BLaER1 (cell line): ENCODE results near the gene DGKG.

ENCODE experiments used
- H3K27ac ChIP-seq: shearing (Covaris generic); formaldehyde crosslinking; 2 replicates; pipeline ENCODE4 v1.8.1; 2022
- H3K27me3 ChIP-seq: shearing (Covaris generic); formaldehyde crosslinking; 2 replicates; pipeline ENCODE4 v1.8.1; 2022
- H3K36me3 ChIP-seq: shearing (Covaris generic); formaldehyde crosslinking; 2 replicates; pipeline ENCODE4 v1.8.1; 2022
- H3K4me1 ChIP-seq: shearing (Covaris generic); formaldehyde crosslinking; 2 replicates; pipeline ENCODE4 v1.8.1; 2022
- H3K4me2 ChIP-seq: shearing (Covaris generic); formaldehyde crosslinking; 2 replicates; pipeline ENCODE4 v1.8.1; 2022
- H3K4me3 ChIP-seq: shearing (Covaris generic); formaldehyde crosslinking; 2 replicates; pipeline ENCODE4 v1.8.1; 2022
- H3K9ac ChIP-seq: shearing (Covaris generic); formaldehyde crosslinking; 2 replicates; pipeline ENCODE4 v1.8.1; 2022
- H3K9me3 ChIP-seq: shearing (Covaris generic); formaldehyde crosslinking; 2 replicates; pipeline ENCODE4 v1.8.1; 2022
- H4K20me1 ChIP-seq: shearing (Covaris generic); formaldehyde crosslinking; 2 replicates; pipeline ENCODE4 v1.8.1; 2022
- Cebpa-rat ChIP-seq: shearing (Covaris generic); IDR thresholded peaks from 2 replicates; pipeline ENCODE4 v1.8.1; 2022

DGKG gene

GRCh38 chr3:186322761-186323160 is 39.3 kb downstream of the DGKG start:
- Histone ChIP-seq H3K4me1 (no peaks in the 10 kb centered on the region), H3K27me3 (no peaks in the 10 kb centered on the region; the same call in 1 of the 2 replicates), H3K9me3 (no peaks in the 10 kb centered on the region), H3K4me3 (no peak overlapping the region), H3K9ac (no peak overlapping the region), H3K27ac (no peak overlapping the region), H3K4me2 (no peak overlapping the region), H4K20me1 (no peaks in the 10 kb centered on the region), H3K36me3 (no peaks in the 10 kb centered on the region)
- TF ChIP-seq Cebpa-rat, result no peak

- Histone ChIP-seq H3K4me3 (no peak overlapping the region), H3K9me3 (no peaks in the 10 kb centered on the region), H3K27me3 (no peaks in the 10 kb centered on the region; the same call in 1 of the 2 replicates), H4K20me1 (no peaks in the 10 kb centered on the region), H3K27ac (no peak overlapping the region), H3K36me3 (no peaks in the 10 kb centered on the region), H3K4me1 (no peaks in the 10 kb centered on the region), H3K9ac (no peak overlapping the region), H3K4me2 (no peak overlapping the region)
- TF ChIP-seq Cebpa-rat, result no peak
These were observed 40.3 kb downstream of the DGKG start for GRCh38 chr3:186321746-186322145.

- no peaks in the 10 kb centered on the region; the same call in 1 of the 2 replicates for H3K27me3 ChIP-seq
- no peak for TF ChIP-seq Cebpa-rat
These were observed 41.0 kb downstream of the DGKG start for GRCh38 chr3:186320862-186321568.

GRCh38 chr3:186319945-186320344 is 42.1 kb downstream of the DGKG start:
- Histone ChIP-seq H3K4me3 (no peak overlapping the region), H4K20me1 (no peaks in the 10 kb centered on the region), H3K27ac (no peak overlapping the region), H3K9me3 (no peaks in the 10 kb centered on the region), H3K4me1 (no peaks in the 10 kb centered on the region), H3K4me2 (no peak overlapping the region), H3K36me3 (no peaks in the 10 kb centered on the region), H3K9ac (no peak overlapping the region), H3K27me3 (no peaks in the 10 kb centered on the region; the same call in 1 of the 2 replicates)
- no peak for TF ChIP-seq Cebpa-rat

More at GRCh38 chr3:186320862-186321568, 41.0 kb downstream of the DGKG start:
- H3K4me3 ChIP-seq, result no peak overlapping the region
- no peaks in the 10 kb centered on the region for H3K9me3 ChIP-seq
- H3K4me2 ChIP-seq, result no peak overlapping the region
- no peak overlapping the region for H3K9ac ChIP-seq
- no peak overlapping the region for H3K27ac ChIP-seq
- H3K36me3 ChIP-seq, result no peaks in the 10 kb centered on the region
- no peaks in the 10 kb centered on the region for H4K20me1 ChIP-seq
- no peaks in the 10 kb centered on the region for H3K4me1 ChIP-seq

GRCh38 chr3:186318135-186318534 is 43.9 kb downstream of the DGKG start:
- no peak overlapping the region for H3K4me3 ChIP-seq
- H3K4me2 ChIP-seq, result no peak overlapping the region
- no peaks in the 10 kb centered on the region; the same call in 1 of the 2 replicates for H3K27me3 ChIP-seq
- no peaks in the 10 kb centered on the region for H3K36me3 ChIP-seq
- TF ChIP-seq Cebpa-rat, result no peak
- no peak overlapping the region for H3K27ac ChIP-seq
- H3K4me1 ChIP-seq, result no peaks in the 10 kb centered on the region
- no peaks in the 10 kb centered on the region for H4K20me1 ChIP-seq
- no peaks in the 10 kb centered on the region for H3K9me3 ChIP-seq
- no peak overlapping the region for H3K9ac ChIP-seq

- no peak overlapping the region for H3K27ac ChIP-seq
- H3K27me3 ChIP-seq, result no peaks in the 10 kb centered on the region; the same call in 1 of the 2 replicates
- no peaks in the 10 kb centered on the region for H3K9me3 ChIP-seq
- H3K4me3 ChIP-seq, result no peak overlapping the region
- no peak overlapping the region for H3K4me2 ChIP-seq
- H3K36me3 ChIP-seq, result no peaks in the 10 kb centered on the region
- no peak overlapping the region for H3K9ac ChIP-seq
- no peaks in the 10 kb centered on the region for H3K4me1 ChIP-seq
- no peak for TF ChIP-seq Cebpa-rat
- H4K20me1 ChIP-seq, result no peaks in the 10 kb centered on the region
These were observed 44.6 kb downstream of the DGKG start for GRCh38 chr3:186317478-186317877.

- Histone ChIP-seq H3K4me1 (no peaks in the 10 kb centered on the region), H3K4me2 (no peak overlapping the region), H4K20me1 (no peaks in the 10 kb centered on the region), H3K9me3 (no peaks in the 10 kb centered on the region), H3K27me3 (no peaks in the 10 kb centered on the region; the same call in 1 of the 2 replicates), H3K9ac (no peak overlapping the region), H3K4me3 (no peak overlapping the region), H3K27ac (no peak overlapping the region), H3K36me3 (no peaks in the 10 kb centered on the region)
- no peak for TF ChIP-seq Cebpa-rat
These were observed 45.3 kb downstream of the DGKG start for GRCh38 chr3:186316666-186317260.

- Histone ChIP-seq H3K4me2 (no peak overlapping the region), H3K9ac (no peak overlapping the region), H4K20me1 (no peaks in the 10 kb centered on the region), H3K9me3 (no peaks in the 10 kb centered on the region), H3K4me3 (no peak overlapping the region), H3K36me3 (no peaks in the 10 kb centered on the region), H3K4me1 (no peaks in the 10 kb centered on the region), H3K27me3 (no peaks in the 10 kb centered on the region; the same call in 1 of the 2 replicates), H3K27ac (no peak overlapping the region)
- TF ChIP-seq Cebpa-rat, result no peak
These were observed 46.3 kb downstream of the DGKG start for GRCh38 chr3:186315581-186316354.

- no peak overlapping the region for H3K4me3 ChIP-seq
- no peaks in the 10 kb centered on the region for H3K9me3 ChIP-seq
- no peaks in the 10 kb centered on the region for H4K20me1 ChIP-seq
- H3K4me1 ChIP-seq, result no peaks in the 10 kb centered on the region
- no peak overlapping the region for H3K9ac ChIP-seq
- no peak overlapping the region for H3K27ac ChIP-seq
- no peaks in the 10 kb centered on the region for H3K27me3 ChIP-seq
- no peaks in the 10 kb centered on the region for H3K36me3 ChIP-seq
- no peak for TF ChIP-seq Cebpa-rat
- no peak overlapping the region for H3K4me2 ChIP-seq
These were observed 47.1 kb downstream of the DGKG start for GRCh38 chr3:186314896-186315295.

- Histone ChIP-seq H3K9ac (no peak overlapping the region), H3K36me3 (no peaks in the 10 kb centered on the region), H3K4me2 (no peak overlapping the region), H3K27me3 (no peaks in the 10 kb centered on the region), H4K20me1 (no peaks in the 10 kb centered on the region), H3K27ac (no peak overlapping the region), H3K4me1 (no peaks in the 10 kb centered on the region), H3K9me3 (no peaks in the 10 kb centered on the region), H3K4me3 (no peak overlapping the region)
- no peak for TF ChIP-seq Cebpa-rat
These were observed 50.6 kb downstream of the DGKG start for GRCh38 chr3:186311441-186311840.
